HG03196 (cell line): ENCODE data around the gene LGMN.

Source experiments
- ATAC-seq: cut with Tn5 transposase; IDR thresholded peaks from one replicate; pipeline ENCODE4 v1.9.1; 2021; ENCODE audit not compliant: unreplicated experiment

Gene LGMN

GRCh38 chr14:92679246-92679645 lies 69.2 kb downstream of the LGMN start:
- no peak for ATAC-seq

GRCh38 chr14:92678766-92679165 lies 69.7 kb downstream of the LGMN start:
- ATAC-seq = no peak

DNA sequence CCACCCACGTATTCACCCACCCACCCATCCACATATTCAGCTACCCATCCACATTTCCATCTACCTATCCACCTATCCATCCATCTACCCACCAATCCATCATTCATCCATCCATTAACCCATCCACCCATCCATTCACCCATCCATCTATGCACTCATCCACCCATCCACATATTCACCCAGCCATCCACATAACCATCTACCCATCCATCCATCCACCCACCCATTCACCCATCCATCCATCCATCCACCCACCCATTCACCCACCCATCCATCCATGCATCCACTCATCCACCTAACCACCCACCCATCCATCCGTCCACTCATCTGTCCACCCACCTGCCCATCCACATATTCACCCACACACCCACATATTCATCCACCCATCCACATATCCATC lies 70.5 kb downstream of the LGMN start:
- ATAC-seq = no peak

GRCh38 chr14:92677087-92677668 lies 71.2 kb downstream of the LGMN start:
- ATAC-seq = peak; percentile 67

GRCh38 chr14:92676403-92677086 lies 71.9 kb downstream of the LGMN start:
- ATAC-seq = no peak

DNA sequence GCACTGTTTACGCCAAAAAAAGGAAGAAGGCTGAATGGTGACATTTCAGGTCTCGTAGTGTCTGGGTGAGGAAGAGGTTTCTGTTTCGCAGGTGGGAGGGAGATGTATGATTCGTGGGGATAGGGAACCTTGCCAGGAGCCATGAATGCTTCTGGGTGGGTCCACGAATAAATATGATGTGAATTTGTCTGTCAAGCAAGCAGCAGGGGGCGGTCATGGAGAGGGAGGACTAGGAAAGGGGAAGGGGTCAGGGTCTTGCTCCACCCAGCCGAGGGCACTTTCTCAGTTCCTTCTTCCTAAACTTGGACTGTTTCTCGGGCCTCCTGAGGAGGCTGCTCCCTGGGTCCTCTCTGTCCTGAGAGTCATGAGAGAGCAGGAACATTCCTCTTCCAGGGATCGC lies 72.5 kb downstream of the LGMN start:
- no peak for ATAC-seq

DNA sequence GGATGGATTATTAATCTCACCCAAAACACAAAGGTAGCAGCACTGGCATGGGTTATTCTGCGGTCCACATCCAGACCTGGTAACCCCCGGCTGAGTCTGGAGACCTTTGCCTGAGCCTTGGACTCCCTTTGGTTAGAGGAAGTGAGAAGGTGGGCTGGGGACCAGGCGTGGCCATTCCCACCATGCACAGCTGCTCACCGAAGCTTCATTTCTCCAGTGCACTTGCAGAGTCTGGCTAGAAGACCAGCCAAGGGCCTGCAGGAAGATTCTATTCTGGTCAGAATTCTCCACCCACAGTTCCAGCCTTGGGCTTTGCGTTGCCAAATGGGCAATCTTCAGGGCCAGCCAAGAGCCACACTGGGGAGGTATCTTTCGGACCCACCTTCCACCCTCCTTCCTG lies 73.0 kb downstream of the LGMN start:
- ATAC-seq = no peak

DNA sequence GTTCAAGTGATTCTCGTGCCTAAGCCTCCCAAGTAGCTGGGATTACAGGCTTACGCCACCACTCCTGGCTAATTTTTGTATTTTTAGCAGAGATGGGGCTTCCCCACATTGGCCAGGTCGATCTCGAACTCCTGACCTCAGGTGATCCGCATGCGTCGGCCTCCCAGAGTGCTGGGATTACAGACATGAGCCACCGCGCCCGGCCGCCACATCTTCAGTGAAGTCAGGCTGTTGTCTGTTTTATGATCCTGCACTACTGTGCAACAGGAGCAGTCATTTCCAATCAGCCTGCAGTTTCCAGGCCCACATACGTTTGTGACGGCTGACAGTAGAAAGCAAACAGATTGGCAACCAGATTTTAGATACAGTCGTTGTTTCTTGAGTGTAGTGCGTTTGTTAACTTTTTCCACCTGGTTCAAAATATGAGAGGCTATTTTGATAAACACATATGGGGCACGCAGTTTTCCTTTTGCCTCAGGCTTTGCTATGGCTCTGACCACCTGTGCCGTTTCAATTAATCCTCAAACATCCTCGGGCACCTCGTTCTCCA lies 74.8 kb downstream of the LGMN start:
- ATAC-seq = no peak

DNA sequence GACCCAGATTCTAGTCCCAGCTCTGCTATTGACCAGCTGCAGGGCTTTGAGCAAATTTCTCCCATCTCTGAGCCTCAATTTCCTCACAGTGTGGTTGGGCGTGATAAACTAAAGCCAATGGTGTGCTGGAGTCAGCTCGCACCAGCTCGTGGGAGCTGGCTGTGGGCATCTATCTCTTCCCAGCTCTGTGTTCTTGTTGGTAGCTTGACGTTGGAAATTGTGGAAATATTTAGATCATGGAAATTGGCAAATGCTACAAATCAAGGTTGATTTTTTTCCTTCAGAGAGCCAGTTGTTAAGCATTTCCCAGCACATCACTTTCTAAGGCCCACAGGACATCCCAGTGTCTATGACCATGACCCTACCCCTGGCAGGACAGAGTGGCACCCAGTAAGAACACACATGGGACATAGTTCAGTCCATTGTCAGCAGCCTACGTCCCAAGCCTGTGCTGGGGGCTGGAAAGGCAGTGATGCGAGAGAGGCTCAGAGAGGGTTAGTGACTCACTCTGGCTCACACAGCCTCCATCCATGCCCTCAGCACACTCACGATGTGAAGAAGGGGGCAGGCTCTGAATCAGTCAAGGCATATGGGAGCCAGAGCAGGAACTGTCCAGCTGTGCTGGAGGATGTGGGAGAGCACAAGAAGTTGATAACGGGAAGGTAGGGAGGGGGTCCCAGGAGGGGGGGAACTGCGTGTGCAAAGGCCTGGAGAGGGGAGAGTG lies 77.6 kb downstream of the LGMN start:
- no peak for ATAC-seq

DNA sequence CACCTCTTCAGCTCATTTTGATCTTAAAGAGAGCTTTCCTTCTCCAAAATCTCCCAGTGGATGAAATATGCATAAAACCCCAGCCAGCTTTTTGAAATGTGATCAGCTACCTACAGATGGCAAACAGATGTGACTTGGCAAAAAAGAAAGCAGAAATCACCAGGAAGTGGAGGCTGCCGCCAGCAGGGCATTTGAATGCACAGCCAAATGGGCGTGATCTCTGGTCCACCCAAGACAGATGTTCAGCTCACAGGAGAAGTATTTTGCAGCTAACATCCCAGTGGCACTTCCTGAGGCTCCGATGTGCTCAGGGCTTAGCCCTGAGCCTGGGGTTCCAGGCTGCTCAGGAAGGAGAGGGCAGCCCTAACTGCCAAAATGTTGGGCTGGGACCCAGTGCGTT lies 78.3 kb downstream of the LGMN start:
- ATAC-seq = no peak

DNA sequence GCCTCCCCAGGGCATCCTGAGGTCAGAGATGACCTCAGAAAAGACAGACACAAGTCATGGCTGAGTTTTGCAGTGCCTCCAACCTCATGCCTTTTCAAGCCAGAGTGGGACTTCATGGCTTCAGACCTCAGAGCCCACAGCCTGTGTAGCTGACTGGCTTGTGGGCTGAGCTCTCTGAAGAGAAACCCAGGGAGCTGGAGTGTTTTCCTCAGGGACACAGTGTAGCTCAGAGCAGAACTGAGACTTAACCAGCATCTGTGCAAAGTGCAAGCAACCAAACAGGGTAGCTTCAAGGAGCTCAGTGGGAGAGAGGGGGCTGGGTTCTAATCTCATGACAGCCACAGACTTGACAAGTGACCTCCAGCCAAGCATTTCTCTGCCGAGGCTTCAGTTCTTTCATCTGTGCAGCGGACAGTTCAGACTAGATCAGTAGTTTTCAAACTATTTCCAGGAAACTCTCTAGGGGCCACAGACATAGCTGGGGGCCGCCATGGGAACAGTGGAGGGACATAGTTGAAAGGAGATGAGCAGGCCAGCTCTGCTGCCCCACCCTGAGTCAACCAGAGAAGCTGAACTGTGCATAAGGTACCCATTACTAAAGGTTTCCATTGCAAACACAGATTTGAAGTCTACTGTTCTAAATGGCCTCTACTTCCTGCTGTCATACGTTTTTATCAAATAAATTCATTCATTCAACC lies 80.0 kb downstream of the LGMN start:
- peak; percentile 28 for ATAC-seq

DNA sequence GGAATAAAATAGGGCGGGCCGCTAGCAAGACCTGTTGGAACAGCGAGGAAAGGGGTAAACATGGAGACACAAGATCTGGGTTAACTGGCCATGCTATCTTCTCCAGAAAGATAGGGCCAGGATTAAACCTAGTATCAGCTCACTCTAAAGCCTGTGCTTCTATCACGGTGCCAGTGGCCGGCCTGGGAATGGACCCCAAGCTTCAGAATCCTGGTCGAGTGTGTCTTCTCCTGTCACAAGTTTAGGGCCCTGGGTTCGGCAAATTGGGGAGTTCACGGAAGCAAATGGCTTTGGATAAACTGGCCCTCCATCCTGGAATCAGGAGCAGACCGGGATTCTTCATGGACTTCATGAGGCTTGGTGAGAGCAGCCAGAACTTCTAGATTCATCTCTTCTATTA lies 82.2 kb downstream of the LGMN start:
- no peak for ATAC-seq

GRCh38 chr14:92665661-92666110 lies 82.7 kb downstream of the LGMN start:
- no peak for ATAC-seq

GRCh38 chr14:92663049-92663448 lies 85.4 kb downstream of the LGMN start:
- no peak for ATAC-seq

GRCh38 chr14:92660571-92660970 lies 87.9 kb downstream of the LGMN start:
- no peak for ATAC-seq

GRCh38 chr14:92659765-92660561 lies 88.5 kb downstream of the LGMN start:
- ATAC-seq = no peak

DNA sequence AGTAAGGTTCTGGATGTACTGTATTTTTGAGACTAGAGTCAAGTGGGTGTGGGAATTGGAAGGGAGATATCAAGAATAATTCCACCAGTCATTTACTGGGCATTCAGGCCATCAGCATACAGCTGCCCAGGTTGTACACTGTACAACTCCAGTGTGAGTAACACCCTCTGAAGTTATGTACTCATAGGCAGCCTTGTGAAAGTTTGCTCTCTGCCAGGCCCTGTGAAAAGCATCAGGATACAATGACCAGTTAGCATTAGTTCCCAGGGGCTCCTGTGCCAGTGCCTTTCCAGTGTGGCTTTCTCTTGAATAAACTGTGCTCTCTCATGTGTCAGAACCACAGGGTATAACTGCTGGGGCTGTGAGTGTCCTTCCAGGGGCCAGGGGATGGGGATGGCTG lies 89.7 kb downstream of the LGMN start:
- no peak for ATAC-seq

- ATAC-seq = no peak
Observed at GRCh38 chr14:92658160-92658559, 90.3 kb downstream of the LGMN start.

- ATAC-seq = no peak
Observed at GRCh38 chr14:92657457-92658142, 90.8 kb downstream of the LGMN start.
